Right atrium auricular region (tissue), 2 donors: ENCODE data around the gene CCL22. TPM values are rescaled to one million over a fixed set of nuclear protein-coding genes. Genes with fewer than 3 reads are reported as not detected.
"Not testable (repeated sequence)": the region's sequence is repeated elsewhere in the genome, so short reads cannot be mapped to it uniquely, and the experiment has no call there.

ENCODE experiments used
- DNase-seq: peaks from one replicate; pipeline ENCODE4 v3.0.0-alpha.2; 2019; ENCODE audit warnings: low spot score
- H3K27ac ChIP-seq, 2 donors: fragments of 200-600 bp; sonication (generic); 1 replicate in 1 of 2; 2 replicates in 1 of 2; pipeline ENCODE4 v1.5.1; 2016 to 2019
- H3K27me3 ChIP-seq, 2 donors: fragments of 200-600 bp; sonication (generic); one replicate each; pipeline versions ENCODE4 v1.5.1 to v1.6.0; 2017 to 2019
- H3K36me3 ChIP-seq: fragments of 200-600 bp; sonication (generic); one replicate; pipeline ENCODE4 v1.5.1; 2016
- H3K4me1 ChIP-seq, 2 donors: fragments of 200-600 bp; sonication (generic); one replicate each; pipeline versions ENCODE4 v1.5.1 to v1.6.0; 2017 to 2019
- H3K4me3 ChIP-seq, 2 donors: fragments of 200-600 bp; sonication (generic); 1 replicate in 1 of 2; 2 replicates in 1 of 2; pipeline ENCODE4 v1.5.1; 2017 to 2019; ENCODE audit warnings: mild to moderate bottlenecking in 1 of 2, moderate library complexity in 1 of 2
- H3K9me3 ChIP-seq, 2 donors: fragments of 200-600 bp; sonication (generic); one replicate each; pipeline ENCODE4 v1.5.1; 2019
- total RNA-seq, 2 donors: library from RNA; depleted of rRNA; stranded (reverse); fragments of >200 nt; gene quantifications; one replicate each; pipeline ENCODE4 v1.1.0, GENCODE V29; 2016
- TF ChIP-seq, protein P1 (sequence below), 2 donors: fragments of 200-600 bp; sonication (generic); IDR thresholded peaks; one replicate each; pipeline ENCODE4 v1.5.1; 2019; ENCODE audit warnings: antibody characterized with exemption in 2 of 2

CCL22 gene
- total RNA-seq, 2 donors from 2014 or later = 0.08 TPM; not detected in 1

- peak within 1 kb of the TSS; percentile 85 to 86 for H3K27ac ChIP-seq
- H3K27me3 ChIP-seq = no peaks in the 10 kb centered on the region
- H3K36me3 ChIP-seq = no peaks in the 10 kb centered on the region
- peak within 1 kb of the TSS; percentile 58 to 59 for H3K4me3 ChIP-seq
- H3K9me3 ChIP-seq = no peaks in the 10 kb centered on the region
- peak; percentile 81 for DNase-seq
- peaks cover 0 to 19% of the 10 kb centered on the region in 2 donors for H3K4me1 ChIP-seq
- TF ChIP-seq, protein P1, sequence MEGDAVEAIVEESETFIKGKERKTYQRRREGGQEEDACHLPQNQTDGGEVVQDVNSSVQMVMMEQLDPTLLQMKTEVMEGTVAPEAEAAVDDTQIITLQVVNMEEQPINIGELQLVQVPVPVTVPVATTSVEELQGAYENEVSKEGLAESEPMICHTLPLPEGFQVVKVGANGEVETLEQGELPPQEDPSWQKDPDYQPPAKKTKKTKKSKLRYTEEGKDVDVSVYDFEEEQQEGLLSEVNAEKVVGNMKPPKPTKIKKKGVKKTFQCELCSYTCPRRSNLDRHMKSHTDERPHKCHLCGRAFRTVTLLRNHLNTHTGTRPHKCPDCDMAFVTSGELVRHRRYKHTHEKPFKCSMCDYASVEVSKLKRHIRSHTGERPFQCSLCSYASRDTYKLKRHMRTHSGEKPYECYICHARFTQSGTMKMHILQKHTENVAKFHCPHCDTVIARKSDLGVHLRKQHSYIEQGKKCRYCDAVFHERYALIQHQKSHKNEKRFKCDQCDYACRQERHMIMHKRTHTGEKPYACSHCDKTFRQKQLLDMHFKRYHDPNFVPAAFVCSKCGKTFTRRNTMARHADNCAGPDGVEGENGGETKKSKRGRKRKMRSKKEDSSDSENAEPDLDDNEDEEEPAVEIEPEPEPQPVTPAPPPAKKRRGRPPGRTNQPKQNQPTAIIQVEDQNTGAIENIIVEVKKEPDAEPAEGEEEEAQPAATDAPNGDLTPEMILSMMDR (IDR thresholded peaks at IDR 0.05) = peak in 1 of 2 donors; percentile 26
Observed at GRCh38 chr16:57372372-57373116, 14.0 kb downstream of the CCL22 start, which contains the start of gene CX3CL1. Gene CX3CL1 (plus strand): TSS chr16:57372490. CDS start chr16:57372569, 79 bp downstream.

- peaks cover 0 to 20% of the 10 kb centered on the region in 2 donors for H3K4me1 ChIP-seq
Observed at GRCh38 chr16:57373117-57373947, 14.7 kb downstream of the CCL22 start.

DNA sequence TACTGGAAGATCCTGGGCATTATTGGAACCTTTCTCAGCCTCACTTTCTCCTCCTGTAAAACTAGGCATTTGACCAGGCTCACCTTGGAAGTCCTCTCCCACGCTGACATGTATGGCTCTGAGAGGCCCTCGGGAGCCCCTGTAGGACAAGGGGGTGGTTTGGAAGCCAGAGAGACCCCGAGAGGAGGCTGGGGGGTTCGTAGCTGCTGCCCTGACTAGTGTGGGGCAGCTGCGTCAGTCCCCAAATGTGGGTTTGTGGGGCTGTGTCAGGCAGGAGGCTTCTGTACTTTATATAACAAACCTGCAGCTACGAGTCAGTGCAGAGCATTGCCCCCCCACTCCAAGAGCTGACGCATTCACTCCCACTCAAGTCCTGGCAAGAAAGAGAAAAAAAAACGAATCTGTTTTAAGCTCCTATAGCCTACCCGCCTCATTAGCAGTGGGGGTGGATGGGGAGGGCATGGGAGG, 15.5 kb downstream of the CCL22 start:
- Histone ChIP-seq H3K4me3 (peak overlapping the region; percentile 58 to 59), H3K4me1 (peaks cover 0 to 20% of the 10 kb centered on the region in 2 donors), H3K36me3 (no peaks in the 10 kb centered on the region), H3K9me3 (no peaks in the 10 kb centered on the region), H3K27ac (peak overlapping the region; percentile 85 to 86), H3K27me3 (no peaks in the 10 kb centered on the region)
- TF ChIP-seq, protein P1 (IDR thresholded peaks at IDR 0.05) = no peak
- DNase-seq = no peak

More at GRCh38 chr16:57373117-57373947, 14.7 kb downstream of the CCL22 start:
- H3K36me3 ChIP-seq = no peaks in the 10 kb centered on the region
- peak overlapping the region; percentile 58 to 59 for H3K4me3 ChIP-seq
- H3K27ac ChIP-seq = peak overlapping the region; percentile 85 to 86
- H3K27me3 ChIP-seq = no peaks in the 10 kb centered on the region
- H3K9me3 ChIP-seq = no peaks in the 10 kb centered on the region
- TF ChIP-seq, protein P1 (IDR thresholded peaks at IDR 0.05) = no peak
- DNase-seq = no peak

DNA sequence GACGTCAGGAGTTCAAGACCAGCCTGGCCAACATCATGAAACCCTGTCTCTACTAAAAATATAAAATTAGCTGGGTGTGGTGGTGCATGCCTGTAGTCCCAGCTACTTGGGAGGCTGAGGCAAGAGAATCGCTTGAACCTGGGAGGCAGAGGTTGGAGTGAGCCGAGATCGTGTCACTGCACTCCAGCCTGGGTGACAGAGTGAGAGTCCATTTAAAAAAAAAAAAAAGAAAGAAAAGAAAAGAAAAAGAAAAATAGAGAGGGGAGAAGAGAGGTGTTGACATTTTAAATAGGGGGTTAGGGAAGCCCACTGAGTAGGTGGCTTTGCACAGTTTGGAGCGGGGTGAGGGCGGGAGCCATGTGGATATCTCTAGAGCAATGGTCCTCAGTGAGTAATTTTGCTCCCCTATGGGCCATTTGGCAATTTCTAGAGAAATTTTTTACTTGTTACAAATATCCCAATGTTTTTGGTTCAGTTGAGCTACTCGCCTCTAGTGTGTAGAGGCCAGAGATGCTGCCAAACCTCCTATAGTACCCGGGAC, 16.4 kb downstream of the CCL22 start:
- peaks cover 0 to 25% of the 10 kb centered on the region in 2 donors for H3K4me1 ChIP-seq
- H3K9me3 ChIP-seq, DNase-seq, H3K27ac ChIP-seq, H3K27me3 ChIP-seq, H3K36me3 ChIP-seq: not testable (repeated sequence)
- H3K4me3 ChIP-seq = peak overlapping the region in 1 of 2 donors; percentile 59

DNA sequence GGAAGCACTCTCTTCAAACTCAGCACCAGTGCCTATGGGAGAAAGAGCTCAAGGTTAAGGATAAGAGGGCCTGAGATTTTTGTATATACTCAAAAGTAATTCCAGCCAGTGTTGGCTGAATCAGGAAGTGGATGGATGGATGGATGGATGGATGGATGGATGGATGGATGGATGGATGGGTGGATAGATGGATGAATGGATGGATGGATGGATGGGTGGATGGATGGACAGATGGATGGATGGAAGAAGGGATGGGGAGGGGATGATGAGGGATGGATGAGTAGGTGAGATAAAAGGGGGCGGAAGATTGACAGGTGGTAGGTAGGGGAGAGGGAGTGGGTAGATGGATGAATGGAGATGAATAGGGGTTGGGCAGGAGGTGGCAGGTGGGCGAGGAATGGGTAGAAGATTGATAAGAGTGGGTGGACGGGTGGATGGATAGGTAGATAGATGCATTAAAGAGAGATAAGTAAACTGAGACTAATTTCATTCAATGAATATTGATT, 17.8 kb downstream of the CCL22 start:
- peaks cover 0 to 39% of the 10 kb centered on the region in 2 donors for H3K4me1 ChIP-seq
- H3K4me3 ChIP-seq = no peak overlapping the region
- H3K27me3 ChIP-seq = no peaks in the 10 kb centered on the region
- no peaks in the 10 kb centered on the region for H3K36me3 ChIP-seq
- TF ChIP-seq, protein P1 (IDR thresholded peaks at IDR 0.05) = no peak
- no peaks in the 10 kb centered on the region for H3K9me3 ChIP-seq
- H3K27ac ChIP-seq = no peak overlapping the region
- DNase-seq = no peak
